ENCODE data around the gene AKAP13. TPM values are rescaled to one million over a fixed set of nuclear protein-coding genes. Genes with fewer than 3 reads are reported as not detected.

AKAP13 gene
- total RNA-seq, 1 donor from 2014 or later = 450 TPM

GRCh38 chr15:85578941-85579701 is 198.7 kb downstream of the AKAP13 start:
- ATAC-seq = peak; percentile 73
- intact Hi-C loops (cut with DNase I) = no loop called here
- peak overlapping the region; percentile 56 for H3K4me3 ChIP-seq

GRCh38 chr15:85579957-85580694 is 199.7 kb downstream of the AKAP13 start:
- intact Hi-C loops (cut with DNase I) = no loop called here
- DNase-seq (peak; percentile 53), ATAC-seq (peak; percentile 61)
- peak overlapping the region; percentile 91 for H3K27ac ChIP-seq
- H3K4me3 ChIP-seq = peak overlapping the region; percentile 56
- peaks cover 38% of the 10 kb centered on the region for H3K36me3 ChIP-seq
- no peaks in the 10 kb centered on the region for H3K9me3 ChIP-seq
- peaks cover 78% of the 10 kb centered on the region for H3K4me1 ChIP-seq
- no peak for TF ChIP-seq CTCF (IDR thresholded peaks at IDR 0.05)
- no peaks in the 10 kb centered on the region for H3K27me3 ChIP-seq

More at GRCh38 chr15:85578941-85579701, 198.7 kb downstream of the AKAP13 start:
- H3K9me3 ChIP-seq = no peaks in the 10 kb centered on the region
- H3K36me3 ChIP-seq = peaks cover 38% of the 10 kb centered on the region
- peaks cover 68% of the 10 kb centered on the region for H3K4me1 ChIP-seq
- peak overlapping the region; percentile 91 for H3K27ac ChIP-seq
- TF ChIP-seq CTCF (IDR thresholded peaks at IDR 0.05) = no peak
- H3K27me3 ChIP-seq = no peaks in the 10 kb centered on the region
- DNase-seq = no peak

- peaks cover 81% of the 10 kb centered on the region for H3K4me1 ChIP-seq
- H3K36me3 ChIP-seq = peaks cover 39% of the 10 kb centered on the region
- H3K27me3 ChIP-seq = no peaks in the 10 kb centered on the region
- DNase-seq (peak; percentile 73), ATAC-seq (peak; percentile 47)
- H3K9me3 ChIP-seq = no peaks in the 10 kb centered on the region
- intact Hi-C loops (cut with DNase I) = no loop called here
- H3K4me3 ChIP-seq = peak overlapping the region; percentile 56
- H3K27ac ChIP-seq = peak overlapping the region; percentile 91
- no peak for TF ChIP-seq CTCF (IDR thresholded peaks at IDR 0.05)
These were observed 200.5 kb downstream of the AKAP13 start for GRCh38 chr15:85580879-85581278.

- Histone ChIP-seq H3K36me3 (peaks cover 40% of the 10 kb centered on the region), H3K4me1 (peaks cover 79% of the 10 kb centered on the region), H3K27me3 (no peaks in the 10 kb centered on the region), H3K9me3 (no peaks in the 10 kb centered on the region), H3K27ac (peak overlapping the region; percentile 91), H3K4me3 (peak overlapping the region; percentile 56)
- DNase-seq (peak; percentile 71), ATAC-seq (peak; percentile 53)
- TF ChIP-seq CTCF (IDR thresholded peaks at IDR 0.05) = no peak
- intact Hi-C loops (cut with DNase I) = no loop called here
These were observed 201.1 kb downstream of the AKAP13 start for GRCh38 chr15:85581495-85581894.

- no peak for TF ChIP-seq CTCF (IDR thresholded peaks at IDR 0.05)
- intact Hi-C loops (cut with DNase I) = no loop called here
- no peaks in the 10 kb centered on the region for H3K9me3 ChIP-seq
- peak overlapping the region; percentile 91 for H3K27ac ChIP-seq
- DNase-seq (peak; percentile 60), ATAC-seq (peak; percentile 54)
- peaks cover 84% of the 10 kb centered on the region for H3K4me1 ChIP-seq
- peak overlapping the region; percentile 56 for H3K4me3 ChIP-seq
- peaks cover 41% of the 10 kb centered on the region for H3K36me3 ChIP-seq
- H3K27me3 ChIP-seq = no peaks in the 10 kb centered on the region
These were observed 202.0 kb downstream of the AKAP13 start for GRCh38 chr15:85582131-85583079.
